Activated CD4-positive, alpha-beta T cell treated with anti-CD3 and anti-CD28 coated beads for 1 hour (primary cell): Measurements from ENCODE around the gene EDA.

Source experiments
- DNase-seq: peaks from one replicate; pipeline ENCODE4 v3.0.0-alpha.2; 2020

Gene EDA

DNA sequence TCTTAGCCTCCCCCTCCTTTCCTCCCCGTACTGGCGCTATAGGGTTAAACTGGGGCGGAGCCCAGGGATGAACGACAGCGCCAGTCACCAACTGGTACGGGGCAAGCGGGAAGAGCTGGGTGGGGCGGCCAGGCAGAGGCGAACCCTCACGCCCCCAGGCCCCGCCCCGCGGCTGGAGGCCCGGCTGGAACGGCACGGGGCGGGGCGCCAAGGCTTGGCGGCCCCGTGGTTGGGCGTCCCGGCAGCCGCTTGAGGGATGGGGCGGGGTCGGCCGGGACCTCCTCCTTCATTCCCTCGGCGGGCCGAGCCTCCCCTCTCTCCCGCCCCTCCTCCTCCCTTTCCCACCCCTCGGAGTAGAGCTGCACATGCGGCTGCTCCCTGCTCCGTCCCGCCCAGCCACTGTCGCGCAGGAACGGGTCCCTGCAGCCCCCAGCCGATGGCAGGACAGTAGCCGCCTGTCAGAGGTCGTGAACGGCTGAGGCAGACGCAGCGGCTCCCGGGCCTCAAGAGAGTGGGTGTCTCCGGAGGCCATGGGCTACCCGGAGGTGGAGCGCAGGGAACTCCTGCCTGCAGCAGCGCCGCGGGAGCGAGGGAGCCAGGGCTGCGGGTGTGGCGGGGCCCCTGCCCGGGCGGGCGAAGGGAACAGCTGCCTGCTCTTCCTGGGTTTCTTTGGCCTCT, at the start of gene EDA:
EDA (plus strand) TSS at position 335 of the 678 bp plus-strand sequence.
- DNase-seq = peak; percentile 43

- no peak for DNase-seq
Measured at GRCh38 chrX:69568828-69569227, 47.1 kb upstream of the EDA start.

DNA sequence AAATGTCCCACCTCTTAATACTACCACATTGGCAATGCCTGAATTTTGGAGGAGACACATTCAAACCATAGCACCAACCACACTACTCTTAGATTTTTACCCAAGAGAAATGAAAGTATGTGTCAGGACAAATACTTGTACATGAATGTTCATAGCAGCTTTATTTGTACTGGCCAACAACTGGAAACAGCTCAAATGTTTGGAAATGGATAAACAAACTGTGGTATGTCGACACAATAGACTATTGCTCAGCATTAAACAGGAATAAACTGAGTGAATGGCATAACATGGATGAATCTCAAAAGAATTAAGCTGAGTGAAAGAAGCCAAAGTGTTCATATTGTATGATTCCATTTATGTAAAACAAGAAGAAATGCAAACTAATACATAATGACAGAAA, 18.5 kb upstream of the EDA start:
- DNase-seq = no peak

DNA sequence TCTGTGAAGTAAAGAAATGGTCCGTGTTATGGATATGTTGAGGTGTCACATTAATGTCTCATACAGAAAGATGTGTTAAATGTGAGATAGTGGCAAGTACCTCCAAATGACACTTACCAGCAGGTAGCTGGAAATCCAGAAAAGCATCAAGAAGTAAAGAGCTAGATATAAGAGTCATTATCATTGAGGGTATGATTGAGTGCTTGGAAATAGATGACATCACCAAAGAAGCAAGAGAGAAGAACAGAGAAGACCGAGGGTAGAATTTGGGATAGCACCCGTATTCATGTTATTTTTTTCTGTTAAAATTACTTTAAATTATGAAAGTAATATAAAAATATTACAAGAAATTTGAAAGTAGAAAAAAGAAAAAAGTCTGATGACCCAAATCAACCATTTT, 15.7 kb upstream of the EDA start:
- DNase-seq = no peak

- no peak for DNase-seq
Measured at GRCh38 chrX:69603566-69604194, 12.2 kb upstream of the EDA start.

DNA sequence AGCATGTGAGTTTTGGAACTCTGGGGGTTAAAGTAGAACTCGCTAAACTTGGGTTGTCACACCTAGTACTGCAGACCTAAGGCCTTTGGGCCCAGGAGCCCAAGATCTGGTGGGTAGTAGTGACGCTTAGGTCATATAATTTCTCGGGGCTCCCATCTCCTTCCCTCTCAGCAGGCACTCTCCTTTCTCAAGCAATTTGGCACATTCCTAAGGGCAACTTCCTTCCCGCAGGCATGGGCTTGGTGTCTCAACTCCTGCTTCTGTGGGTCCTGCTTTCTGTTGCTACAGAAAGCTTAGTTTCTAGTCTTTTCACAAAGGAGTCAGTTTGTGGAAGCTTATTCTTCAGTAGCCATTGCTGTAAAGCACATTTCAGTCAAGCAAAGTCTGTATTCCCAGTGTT, 10.4 kb upstream of the EDA start:
- no peak for DNase-seq

- DNase-seq = no peak
Measured at GRCh38 chrX:69607616-69608015, 8.3 kb upstream of the EDA start.

- DNase-seq = no peak
Measured at GRCh38 chrX:69613946-69614345, 2.0 kb upstream of the EDA start.

- DNase-seq = no peak
Measured at GRCh38 chrX:69614886-69615285, 1.0 kb upstream of the EDA start.

DNA sequence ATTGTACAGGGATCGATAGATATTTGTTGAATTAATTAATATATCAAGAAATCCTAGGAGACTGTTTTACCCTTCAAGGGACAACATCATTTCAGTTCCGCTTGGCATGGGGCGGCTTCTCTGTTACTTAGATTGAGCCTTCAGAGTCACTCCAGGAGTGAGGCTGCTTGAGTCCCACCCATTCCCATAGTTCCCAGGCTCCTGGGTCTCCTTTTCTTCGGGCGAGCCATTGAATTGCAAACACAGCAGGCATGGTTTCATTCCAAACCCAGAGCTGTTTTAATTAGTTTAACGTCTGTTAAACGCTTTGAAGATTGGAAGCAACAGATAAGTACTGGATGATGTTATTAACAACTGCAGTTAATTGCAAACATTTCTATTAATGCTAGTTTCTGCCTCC, 571 bp upstream of the EDA start:
- no peak for DNase-seq

GRCh38 chrX:69616457-69617203, 717 bp downstream of the EDA start:
- DNase-seq = no peak

DNA sequence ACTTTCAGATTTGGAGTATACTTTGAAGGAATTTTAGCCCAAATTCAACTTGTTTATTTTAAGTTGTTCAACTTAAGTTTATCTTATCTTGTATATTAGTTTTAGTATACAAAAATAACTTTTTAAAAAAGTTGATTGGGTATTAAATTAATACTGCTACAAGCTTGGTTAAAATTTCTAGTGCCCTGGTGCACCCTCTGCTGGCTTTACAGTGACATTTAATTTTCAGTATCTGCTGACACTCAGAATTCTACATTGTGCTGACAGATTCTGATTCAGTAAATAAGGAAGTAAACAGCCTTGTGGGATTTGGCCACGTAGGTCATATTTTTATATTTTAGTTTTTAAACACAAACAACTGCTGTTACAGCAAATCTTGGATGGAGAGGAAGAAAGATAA, 2.9 kb downstream of the EDA start:
- DNase-seq = no peak

- no peak for DNase-seq
Measured at GRCh38 chrX:69626129-69626528, 10.2 kb downstream of the EDA start.

DNA sequence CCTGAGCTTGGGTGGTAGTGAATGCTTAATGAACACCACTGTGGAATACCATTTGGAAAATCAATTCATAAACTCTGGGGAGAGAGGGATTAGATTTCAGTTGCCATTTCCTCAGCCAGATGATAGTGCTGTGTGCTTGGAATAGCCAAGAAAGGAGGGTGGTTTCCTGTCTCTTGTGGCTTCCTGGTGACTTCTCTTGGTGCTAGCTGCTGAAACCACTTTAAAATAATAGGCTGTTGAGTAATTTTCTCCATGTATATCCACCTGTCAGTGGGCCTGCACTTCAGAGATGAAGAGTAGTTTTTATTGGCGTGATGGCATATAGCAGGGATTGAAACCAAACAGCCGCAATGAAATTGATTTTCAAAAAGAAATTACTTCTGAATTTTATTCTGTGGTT, 11.8 kb downstream of the EDA start:
- no peak for DNase-seq

DNA sequence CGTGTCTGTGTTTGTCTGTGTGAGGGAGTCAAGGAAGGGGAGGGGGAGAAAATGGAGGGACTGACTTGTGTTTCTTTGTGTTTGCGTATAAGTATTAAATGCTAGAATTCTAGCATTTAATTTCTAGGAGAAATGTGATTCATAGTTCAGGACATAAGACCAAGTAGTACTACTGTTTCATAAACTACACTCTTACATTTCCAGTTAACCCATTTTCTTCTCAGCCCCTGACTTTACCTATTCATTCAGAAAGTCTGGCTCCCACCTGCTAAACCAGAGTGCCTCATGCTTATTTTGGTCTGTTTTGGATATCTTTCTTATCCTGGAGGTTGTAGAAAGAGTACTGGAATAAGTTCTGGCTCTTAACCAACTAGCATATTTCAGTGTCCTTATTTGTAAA, 14.2 kb downstream of the EDA start:
- no peak for DNase-seq

GRCh38 chrX:69664693-69665092, 48.8 kb downstream of the EDA start:
- no peak for DNase-seq

- DNase-seq = no peak
Measured at GRCh38 chrX:69670001-69670555, 54.2 kb downstream of the EDA start.

DNA sequence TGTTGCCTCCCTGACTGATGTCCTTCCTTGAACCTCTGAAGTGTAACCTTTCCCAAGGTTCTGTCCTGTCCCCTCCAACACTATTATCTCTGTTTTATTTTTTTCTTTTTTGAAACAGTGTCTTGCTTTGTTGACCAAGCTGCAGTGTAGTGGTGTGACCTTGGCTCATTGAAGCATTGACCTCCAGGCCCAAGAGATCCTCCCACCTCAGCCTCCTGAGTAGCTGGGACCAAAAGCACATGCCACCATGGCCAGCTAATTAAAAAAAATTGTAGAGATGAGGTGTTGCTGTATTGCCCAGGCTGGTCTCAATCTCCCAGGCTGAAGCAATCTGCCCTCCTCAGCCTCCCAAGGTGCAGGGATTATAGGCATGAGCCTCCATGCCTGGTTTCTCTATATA, 59.0 kb downstream of the EDA start:
- DNase-seq = no peak

GRCh38 chrX:69705818-69706217, 89.9 kb downstream of the EDA start:
- DNase-seq = no peak

GRCh38 chrX:69718102-69718501, 102.2 kb downstream of the EDA start:
- no peak for DNase-seq

- no peak for DNase-seq
Measured at GRCh38 chrX:69724307-69724706, 108.4 kb downstream of the EDA start.

DNA sequence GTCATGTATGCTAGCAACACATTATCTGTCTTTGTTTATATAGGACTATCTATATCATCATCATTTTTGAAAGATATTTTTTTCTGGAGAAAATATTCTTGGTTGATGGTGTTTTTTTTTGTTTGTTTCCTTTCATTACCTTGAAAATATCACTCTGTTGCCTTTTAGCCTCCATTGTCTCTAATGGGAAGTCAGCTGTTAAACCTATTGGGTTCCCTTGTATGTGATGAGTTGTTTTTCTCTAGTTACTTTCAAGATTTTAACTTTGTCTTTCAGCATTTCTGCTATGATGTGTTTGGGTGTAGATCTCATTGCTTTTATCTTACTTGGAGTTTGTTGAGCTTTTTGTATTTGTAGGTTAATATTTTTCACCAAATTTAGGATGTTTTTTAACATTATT, 124.4 kb downstream of the EDA start:
- DNase-seq = no peak

GRCh38 chrX:69741721-69742120, 125.8 kb downstream of the EDA start:
- no peak for DNase-seq

- DNase-seq = no peak
Measured at GRCh38 chrX:69746051-69746450, 130.1 kb downstream of the EDA start.
